HepG2 (cell line): ENCODE data around the gene ATAD2B. TPM values are rescaled to one million over a fixed set of nuclear protein-coding genes. Genes with fewer than 3 reads are reported as not detected.

Source experiments
- ATAC-seq: fragments of 200-7000 bp; cut with Tn5 transposase; 3 replicates; pipeline ENCODE4 v1.9.1; 2020; ENCODE audit warnings: mild to moderate bottlenecking, moderate library complexity
- BruUV-seq: library from RNA; stranded (reverse); fragments of 400-500 nt; replicated peaks from 2 replicates; lab custom pipeline; 2021; lab: Mats Ljungman, UMichigan
- CTCF ChIA-PET: fragments of 300-600 bp; formaldehyde crosslinking; extraction: SDS; loops from one replicate; lab custom pipeline; 2021; ENCODE audit warnings: low total read pairs, inconsistent platforms, low intra/inter-chr PET ratio; lab: Yijun Ruan, JAX
- POLR2A ChIA-PET: fragments of 350-600 bp; sonication (Branson Sonifier 250); formaldehyde crosslinking; loops from one replicate; lab custom pipeline; 2020; ENCODE audit warnings: antibody characterized with exemption, inconsistent platforms; lab: Yijun Ruan, JAX
- DNase-seq: peaks from one replicate; pipeline ENCODE4 v3.0.0-alpha.2; 2015; ENCODE audit warnings: low spot score
- FAIRE-seq: peaks from 3 replicates; lab custom pipeline; 2011; peaks lifted over from hg19 to GRCh38; lab: Jason Lieb, UNC
- H2AFZ ChIP-seq: one replicate; pipeline ENCODE4 v1.6.1; 2011; ENCODE audit warnings: low read length, inconsistent platforms
- H3K27ac ChIP-seq: fragments of 300-600 bp; 3 replicates; pipeline ENCODE4 v1.8.0; 2011; ENCODE audit warnings: mixed run types, mild to moderate bottlenecking, mixed read lengths, low read length, inconsistent platforms; ENCODE audit not compliant: insufficient read depth; ENCODE audit errors: extremely low read length
- H3K27me3 ChIP-seq, 2 experiments: fragments of 200-600 bp in 1 of 2; 2 replicates in 1 of 2; 3 replicates in 1 of 2; pipeline versions ENCODE4 v1.6.0 to v1.8.0; 2011; ENCODE audit warnings: low read length in 2 of 2, mild to moderate bottlenecking in 2 of 2, moderate library complexity in 2 of 2, inconsistent platforms in 1 of 2; ENCODE audit not compliant: insufficient read depth in 2 of 2, control insufficient read depth in 1 of 2
- H3K36me3 ChIP-seq, 2 experiments: fragments of 200-600 bp in 1 of 2; replicated peaks in 1 of 2; 2 replicates in 1 of 2; 3 replicates in 1 of 2; pipeline versions ENCODE4 v1.5.1 to v1.8.0; 2011; ENCODE audit warnings: low read length in 2 of 2, inconsistent platforms in 1 of 2; ENCODE audit not compliant: insufficient read depth in 2 of 2, control insufficient read depth in 1 of 2
- H3K4me1 ChIP-seq: 2 replicates; pipeline ENCODE4 v1.5.1; 2012; ENCODE audit warnings: low read length, inconsistent platforms; ENCODE audit not compliant: insufficient read depth
- H3K4me2 ChIP-seq: 2 replicates; pipeline ENCODE4 v1.6.0; 2011; ENCODE audit warnings: low read depth, low read length, inconsistent platforms
- H3K4me3 ChIP-seq, 3 experiments: fragments of 200-600 bp in 1 of 3; sonication (generic), shearing (Covaris generic) in 1 of 3; replicated peaks in 1 of 3; 2 replicates each; pipeline ENCODE4 v1.5.1; 2011 to 2016; ENCODE audit warnings: low read length in 3 of 3, inconsistent platforms in 2 of 3, low read depth in 2 of 3, mild to moderate bottlenecking in 2 of 3, control low read depth in 1 of 3, mixed read lengths in 1 of 3; ENCODE audit not compliant: insufficient read depth in 1 of 3
- H3K79me2 ChIP-seq: one replicate; pipeline ENCODE4 v1.6.1; 2011; ENCODE audit warnings: low read length, inconsistent platforms; ENCODE audit not compliant: insufficient read depth
- H3K9ac ChIP-seq: 2 replicates; pipeline ENCODE4 v1.6.0; 2011; ENCODE audit warnings: mild to moderate bottlenecking, low read depth, low read length, inconsistent platforms; ENCODE audit not compliant: insufficient read depth
- H3K9me3 ChIP-seq: 2 replicates; pipeline ENCODE4 v1.5.1; 2012; ENCODE audit warnings: mild to moderate bottlenecking, low read length
- H4K20me1 ChIP-seq: 2 replicates; pipeline ENCODE4 v1.6.0; 2011; ENCODE audit warnings: inconsistent platforms, mild to moderate bottlenecking, low read length, moderate library complexity; ENCODE audit not compliant: insufficient read depth
- EHMT2 ChIP-seq: fragments of 200-600 bp; sonication (generic); IDR thresholded peaks from 2 replicates; pipeline ENCODE4 v1.7.0; 2017; ENCODE audit warnings: antibody characterized with exemption, low read depth, low read length, borderline replicate concordance
- HDAC2 ChIP-seq: sonication (generic); formaldehyde crosslinking; IDR thresholded peaks from 2 replicates; pipeline ENCODE4 v1.4.0; 2020; ENCODE audit warnings: missing genetic modification reagents
- HNF4G ChIP-seq, 2 experiments: sonication (generic) in 1 of 2; formaldehyde crosslinking in 1 of 2; IDR thresholded peaks; 2 replicates each; pipeline versions ENCODE4 v1.4.0 to v1.6.1; 2011 to 2020; ENCODE audit warnings: borderline replicate concordance in 2 of 2, low read depth in 2 of 2, mild to moderate bottlenecking in 2 of 2, low read length in 1 of 2, missing genetic modification reagents in 1 of 2, moderate library complexity in 1 of 2
- KLF16 ChIP-seq, 2 experiments: sonication (generic) in 1 of 2; formaldehyde crosslinking in 1 of 2; IDR thresholded peaks; 2 replicates each; pipeline versions ENCODE4 v1.6.1 to v1.8.0; 2016 to 2023; ENCODE audit warnings: missing genetic modification reagents in 2 of 2, missing compliant biosample characterization in 1 of 2
- MYNN ChIP-seq: sonication (generic); formaldehyde crosslinking; IDR thresholded peaks from 2 replicates; pipeline ENCODE4 v1.4.0; 2020; ENCODE audit warnings: mild to moderate bottlenecking, low read depth, missing genetic modification reagents
- NFYC ChIP-seq: IDR thresholded peaks from 2 replicates; pipeline ENCODE4 v1.6.1; 2016; ENCODE audit warnings: missing genetic modification reagents, missing compliant biosample characterization
- PREB ChIP-seq: sonication (generic); formaldehyde crosslinking; IDR thresholded peaks from 2 replicates; pipeline ENCODE4 v1.4.0; 2020; ENCODE audit warnings: missing genetic modification reagents
- SALL2 ChIP-seq: sonication (generic); formaldehyde crosslinking; IDR thresholded peaks from 2 replicates; pipeline ENCODE4 v1.8.1; 2023; ENCODE audit warnings: mild to moderate bottlenecking, missing genetic modification reagents, inconsistent platforms
- SKIL ChIP-seq: sonication (generic); formaldehyde crosslinking; IDR thresholded peaks from 2 replicates; pipeline ENCODE4 v1.8.0; 2022; ENCODE audit warnings: missing genetic modification reagents, mild to moderate bottlenecking, moderate library complexity, borderline replicate concordance
- SMARCC2 ChIP-seq: fragments of 450-650 bp; IDR thresholded peaks from 2 replicates; pipeline ENCODE4 v1.6.1; 2017; ENCODE audit warnings: antibody characterized with exemption, mild to moderate bottlenecking
- SOX13 ChIP-seq, 3 experiments: fragments of 450-650 bp in 1 of 3; sonication (generic) in 1 of 3; formaldehyde crosslinking in 1 of 3; IDR thresholded peaks in 2 of 3; conservative IDR thresholded peaks in 1 of 3; 2 replicates each; pipeline versions ENCODE4 v1.5.0 to v1.6.1; 2016 to 2020; ENCODE audit warnings: antibody characterized with exemption in 1 of 3, mild to moderate bottlenecking in 1 of 3, missing compliant biosample characterization in 1 of 3, missing genetic modification reagents in 1 of 3, moderate library complexity in 1 of 3
- SRF ChIP-seq: IDR thresholded peaks from 2 replicates; pipeline ENCODE4 v1.6.1; 2011; ENCODE audit warnings: mild to moderate bottlenecking, low read depth, low read length, moderate library complexity
- TEF ChIP-seq: sonication (generic); formaldehyde crosslinking; IDR thresholded peaks from 2 replicates; pipeline ENCODE4 v1.5.0; 2020; ENCODE audit warnings: missing genetic modification reagents
- ZBTB37 ChIP-seq: sonication (generic); formaldehyde crosslinking; IDR thresholded peaks from 2 replicates; pipeline ENCODE4 v1.4.0; 2020; ENCODE audit warnings: mild to moderate bottlenecking, missing genetic modification reagents
- ZKSCAN8 ChIP-seq: IDR thresholded peaks from 2 replicates; pipeline ENCODE4 v1.6.1; 2016; ENCODE audit warnings: borderline replicate concordance, missing genetic modification reagents, missing compliant biosample characterization
- ZNF234 ChIP-seq: sonication (generic); formaldehyde crosslinking; conservative IDR thresholded peaks from 2 replicates; pipeline ENCODE4 v1.5.1; 2020; ENCODE audit warnings: mild to moderate bottlenecking, missing genetic modification reagents
- ZNF235 ChIP-seq: sonication (generic); formaldehyde crosslinking; IDR thresholded peaks from 2 replicates; pipeline ENCODE4 v1.8.1; 2023; ENCODE audit warnings: mild to moderate bottlenecking, missing genetic modification reagents, borderline replicate concordance
- ZNF33A ChIP-seq: sonication (generic); formaldehyde crosslinking; IDR thresholded peaks from 2 replicates; pipeline ENCODE4 v1.5.1; 2020; ENCODE audit warnings: missing genetic modification reagents, mild to moderate bottlenecking, moderate library complexity, borderline replicate concordance
- ZNF644 ChIP-seq: IDR thresholded peaks from 2 replicates; pipeline ENCODE4 v1.6.1; 2016; ENCODE audit warnings: low read depth
- WGBS: methylation state at CpG from one replicate; pipeline ENCODE4 v1.1.6; 2017; ENCODE audit warnings: low lambda C conversion rate; 5-methylcytosine and 5-hydroxymethylcytosine counted together
- in situ Hi-C: cut with HindIII; loops from 2 replicates; pipeline ENCODE4 v1.10.0; 2017; ENCODE audit warnings: low pct_unique_long_range_greater_than_20kb; ENCODE audit not compliant: extremely low pct_ligation_motif_present
- intact Hi-C: fragments of 100-400 bp; cut with micrococcal nuclease; formaldehyde crosslinking; loops from one replicate; pipeline ENCODE4 v1.10.0; 2022; ENCODE audit not compliant: unreplicated experiment
- polyA plus RNA-seq, 8 experiments: library from polyadenylated mRNA; depleted of rRNA in 3 of 8; stranded (reverse) in 7 of 8; unstranded in 1 of 8; fragments of >200 nt; fragmentation: Illumina TruSeq in 4 of 8; extraction: Trizol in 4 of 8; gene quantifications; 2 replicates each; pipeline versions ENCODE4 v1.2.1 to v1.2.3, GENCODE V29; 2011 to 2016; ENCODE audit warnings: low read depth in 4 of 8, missing spikeins in 1 of 8, mixed read lengths in 1 of 8; ENCODE audit not compliant: insufficient read depth in 1 of 8
- total RNA-seq, 5 experiments: library from RNA; depleted of rRNA; stranded (reverse); fragments of >200 nt; fragmentation: Illumina TruSeq; extraction: Trizol; gene quantifications; 2 replicates each; pipeline ENCODE4 v1.2.3, GENCODE V29; 2016; ENCODE audit warnings: low read depth in 1 of 5

Gene ATAD2B
- total and polyA plus RNA-seq, 2 of the 13 experiments (the other 11 are each of a cell fraction or from before 2014, with no cell fraction given) = 5.3 to 22.2 TPM

GRCh38 chr2:23944527-23944926, 17.6 kb upstream of the ATAD2B start:
- no peak overlapping the region for H3K9ac ChIP-seq
- H3K4me2 ChIP-seq = peak overlapping the region; percentile 48
- peaks cover 3% of the 10 kb centered on the region; the same call in 1 of the 2 replicates for H4K20me1 ChIP-seq
- FAIRE-seq = no peak
- H3K27ac ChIP-seq = peak overlapping the region; percentile 47
- BruUV-seq = no TSS peak
- H3K4me3 ChIP-seq = no peak overlapping the region
- no peak overlapping the region for H2AFZ ChIP-seq
- WGBS = 65% methylated on average over 1 of the region's 1 CpG
- peaks cover 0 to 3% of the 10 kb centered on the region in 2 experiments; a peak in 1 of 5 replicates for H3K27me3 ChIP-seq
- ChIA-PET POLR2A (interaction anchor here (0.9 to 1.8 kb wide), 4 partner anchors 17 to 140 kb away, joined by 3 to 18 read pairs (median 5); partner anchors contain the start of genes ATAD2B, TP53I3 and WDCP), CTCF (no interaction called here)
- in situ Hi-C loops = no loop called here
- intact Hi-C loops = no loop called here
- ATAC-seq = peak; percentile 54
- peak; percentile 86 for DNase-seq
- H3K4me1 ChIP-seq = peaks cover 41% of the 10 kb centered on the region
- peaks cover 71% of the 10 kb centered on the region for H3K79me2 ChIP-seq
- peaks cover 0 to 3% of the 10 kb centered on the region in 2 experiments; a peak in 1 of 5 replicates for H3K36me3 ChIP-seq
- no peaks in the 10 kb centered on the region for H3K9me3 ChIP-seq
- TF ChIP-seq ZNF33A (CRISPR knock-in tag) (no peak), NFYC (no peak), ZNF234 (CRISPR knock-in tag) (no peak), KLF16 (CRISPR knock-in tag; IDR thresholded peaks at IDR 0.05) (no peak), TEF (CRISPR knock-in tag) (no peak), ZNF644 (CRISPR knock-in tag) (peak; percentile 67; the same call in 1 of the 2 replicates), HDAC2 (CRISPR knock-in tag) (peak; percentile 43; the same call in 1 of the 2 replicates), MYNN (CRISPR knock-in tag) (no peak), SKIL (CRISPR knock-in tag) (no peak), ZNF235 (CRISPR knock-in tag) (no peak), SMARCC2 (no peak), SALL2 (CRISPR knock-in tag) (no peak), SRF (peak; percentile 51; the same call in 1 of the 2 replicates), HNF4G (IDR thresholded peaks at IDR 0.05; ENCODE audit: borderline replicate concordance, low read depth, low read length) (peak; percentile 43; the same call in 1 of the 2 replicates), HNF4G (CRISPR knock-in tag; IDR thresholded peaks at IDR 0.05; ENCODE audit: borderline replicate concordance, low read depth) (no peak), SOX13 (IDR thresholded peaks at IDR 0.05) (no peak), SOX13 (CRISPR knock-in tag; conservative IDR thresholded peaks at IDR 0.05 in 1 of 2, IDR thresholded peaks at IDR 0.05 in 1 of 2) (peak in 1 of 2 experiments; percentile 35; a peak in 1 of 4 replicates), PREB (CRISPR knock-in tag) (no peak), EHMT2 (no peak), ZBTB37 (CRISPR knock-in tag) (no peak), ZKSCAN8 (CRISPR knock-in tag) (no peak)
